Stimulated activated CD4-positive, alpha-beta T cell treated with anti-CD3 and anti-CD28 coated beads, Interleukin-2, amount 100 ng/mL, for 48 hours (primary cell): Measurements from ENCODE around the gene PNPLA6.

Experiments
- DNase-seq, 2 donors: peaks; one replicate each; pipeline ENCODE4 v3.0.0-alpha.2; 2020

PNPLA6 gene

GRCh38 chr19:7535047-7535997, at the start of gene PNPLA6:
TSS of gene PNPLA6 (plus strand) at chr19:7535717. CDS start at chr19:7535789, 72 bp downstream.
- DNase-seq: peak; percentile 92 to 94

- no peak for DNase-seq
Observed at GRCh38 chr19:7486923-7487322, 48.6 kb upstream of the PNPLA6 start.

- peak; percentile 91 to 93 for DNase-seq
Observed at GRCh38 chr19:7488736-7489353, 46.7 kb upstream of the PNPLA6 start, which contains the start of gene PEX11G. TSS of gene PEX11G (minus strand) at chr19:7489035. CDS start at chr19:7489010, 25 bp downstream.

DNA sequence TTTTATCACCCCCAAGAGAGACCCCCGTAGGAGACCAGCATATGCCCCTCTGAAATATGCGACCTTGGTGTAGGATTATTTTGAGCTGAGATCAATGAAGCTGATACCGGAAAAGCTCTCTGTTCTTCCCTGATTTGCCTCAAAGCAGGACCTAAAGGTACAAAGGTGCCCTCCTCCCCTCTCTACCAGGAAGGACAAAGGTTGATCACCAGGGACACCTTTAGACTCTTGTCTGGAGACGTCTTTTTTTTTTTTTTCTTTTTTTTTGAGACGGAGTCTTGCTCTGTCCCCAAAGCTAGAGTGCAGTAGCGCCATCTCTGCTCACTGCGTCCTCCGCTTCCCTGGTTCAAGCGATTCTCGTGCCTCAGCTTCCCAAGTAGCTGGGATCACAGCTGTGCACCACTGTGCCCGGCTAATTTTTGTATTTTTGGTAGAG, 45.9 kb upstream of the PNPLA6 start:
- no peak for DNase-seq

DNA sequence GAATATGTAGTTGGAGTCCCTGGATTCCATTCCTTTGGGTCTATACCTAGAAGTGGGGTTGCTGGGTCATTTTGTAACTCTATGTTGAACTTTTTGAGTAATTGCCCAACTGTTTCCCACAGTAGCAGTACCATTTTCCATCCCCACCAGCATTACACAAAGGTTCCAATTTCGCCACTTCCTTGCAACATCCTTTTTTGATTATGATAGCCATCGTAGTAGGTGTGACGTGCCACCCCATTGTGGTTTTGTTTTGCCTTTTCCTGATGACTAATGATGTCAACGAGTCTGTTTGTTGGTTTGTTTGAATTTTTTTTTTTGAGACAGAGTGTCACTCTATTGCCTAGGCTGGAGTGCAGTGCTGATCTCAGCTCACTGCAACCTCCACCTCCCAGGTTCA, 43.4 kb upstream of the PNPLA6 start:
- DNase-seq: peak; percentile 40 to 52

- no peak for DNase-seq
Observed at GRCh38 chr19:7492558-7492957, 43.0 kb upstream of the PNPLA6 start.

DNA sequence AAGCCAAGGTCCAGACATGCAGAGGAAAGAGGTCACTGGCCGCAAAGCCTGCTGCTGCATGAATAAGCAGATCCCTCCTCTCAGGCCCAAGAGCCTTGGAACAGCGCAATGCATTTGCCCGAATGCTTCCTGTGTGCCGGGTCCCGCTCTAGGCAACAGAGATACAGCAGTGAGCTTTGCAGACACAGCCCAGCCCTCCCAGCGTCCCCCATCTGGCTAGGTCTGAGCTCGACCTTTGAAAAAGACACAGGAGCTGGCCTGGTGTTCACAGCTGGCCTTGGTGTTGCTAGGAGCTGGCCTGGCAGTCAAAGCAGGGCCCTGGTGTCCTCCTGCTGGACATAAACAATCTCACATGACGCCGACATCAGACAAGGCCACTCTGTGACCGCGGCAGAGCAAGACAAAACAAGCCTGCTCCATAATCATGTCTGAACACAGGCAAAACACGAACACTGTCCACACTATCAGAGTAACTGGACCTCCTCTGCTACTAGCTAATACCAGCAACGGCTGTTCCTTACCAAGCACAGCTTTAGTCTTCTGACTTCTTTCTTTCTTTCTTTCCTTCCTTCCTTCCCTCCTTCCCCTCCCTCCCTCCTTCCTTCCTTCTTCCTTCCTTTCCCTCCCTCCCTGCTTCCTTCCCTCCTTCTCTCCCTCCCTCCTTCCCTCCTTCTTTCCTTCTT, 41.0 kb upstream of the PNPLA6 start:
- no peak for DNase-seq

DNA sequence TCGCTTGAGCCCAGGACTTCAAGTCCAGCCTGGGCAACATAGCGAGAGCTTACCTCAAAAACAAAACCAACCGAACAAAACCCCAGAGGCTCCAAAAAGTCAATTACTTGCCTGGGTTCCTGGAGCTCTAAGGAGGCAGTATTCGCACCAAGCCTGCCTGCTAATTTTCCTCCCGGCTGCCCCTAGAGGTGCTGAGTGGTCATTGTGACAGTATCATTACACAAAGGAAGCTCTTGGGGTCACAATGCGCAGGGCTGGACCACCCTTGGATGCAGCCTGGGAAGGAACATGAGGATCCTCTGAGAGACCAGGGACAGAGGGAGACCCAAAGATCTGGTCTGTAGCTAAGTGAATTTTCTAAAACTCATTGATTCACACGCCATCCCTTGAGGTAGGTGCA, 38.2 kb upstream of the PNPLA6 start:
- DNase-seq: no peak

DNA sequence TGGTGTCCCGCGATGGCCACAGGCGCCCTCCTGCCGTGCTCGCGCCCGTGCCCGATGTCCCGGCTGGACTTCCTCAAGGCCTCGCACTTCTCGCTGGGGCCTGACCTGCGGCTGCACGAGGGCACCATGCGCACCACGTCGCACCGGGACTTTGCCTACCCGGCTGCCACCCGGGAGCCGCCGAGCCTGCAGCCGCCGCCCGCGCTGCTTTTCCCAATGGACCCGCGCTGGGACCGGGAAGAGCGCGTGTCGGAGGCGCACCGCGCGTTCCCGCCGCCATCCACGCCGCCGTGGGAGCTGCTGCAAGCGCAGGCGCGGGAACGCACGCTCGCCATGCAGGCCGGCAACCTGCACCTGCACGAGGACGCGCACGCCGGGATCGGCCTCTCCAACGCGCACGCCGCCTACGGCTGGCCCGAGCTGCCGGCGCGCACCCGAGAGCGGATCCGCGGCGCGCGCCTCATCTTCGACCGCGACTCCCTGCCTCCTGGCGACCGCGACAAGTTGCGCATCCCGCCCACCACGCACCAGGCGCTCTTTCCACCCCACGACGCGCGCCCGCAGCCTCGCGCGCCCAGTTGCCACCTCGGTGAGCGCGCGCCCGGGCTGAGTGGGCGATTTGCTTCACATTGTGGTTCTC, 34.6 kb upstream of the PNPLA6 start:
- peak; percentile 45 to 59 for DNase-seq

GRCh38 chr19:7502552-7502951, 33.0 kb upstream of the PNPLA6 start:
- no peak for DNase-seq

GRCh38 chr19:7504684-7505083, 30.8 kb upstream of the PNPLA6 start:
- no peak for DNase-seq

DNA sequence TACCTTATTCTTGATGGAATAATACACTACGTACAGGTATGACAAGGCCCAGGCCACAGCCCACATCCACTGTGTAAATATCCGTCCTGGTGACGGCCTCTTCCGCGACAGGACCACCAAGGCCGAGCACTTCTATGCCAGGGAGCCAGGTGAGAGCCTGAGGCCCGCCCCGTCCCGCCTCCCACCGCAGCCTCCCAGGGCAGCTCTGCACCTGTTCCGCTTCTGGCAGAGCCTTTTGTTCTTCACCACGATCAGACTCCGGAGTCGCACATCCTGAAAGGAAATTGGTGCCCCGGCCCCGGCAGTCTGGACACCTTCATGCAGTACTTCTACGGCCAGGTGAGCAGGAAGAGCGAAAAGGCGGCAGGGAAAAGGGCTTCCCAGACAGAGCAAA, 30.2 kb upstream of the PNPLA6 start:
- no peak for DNase-seq

DNA sequence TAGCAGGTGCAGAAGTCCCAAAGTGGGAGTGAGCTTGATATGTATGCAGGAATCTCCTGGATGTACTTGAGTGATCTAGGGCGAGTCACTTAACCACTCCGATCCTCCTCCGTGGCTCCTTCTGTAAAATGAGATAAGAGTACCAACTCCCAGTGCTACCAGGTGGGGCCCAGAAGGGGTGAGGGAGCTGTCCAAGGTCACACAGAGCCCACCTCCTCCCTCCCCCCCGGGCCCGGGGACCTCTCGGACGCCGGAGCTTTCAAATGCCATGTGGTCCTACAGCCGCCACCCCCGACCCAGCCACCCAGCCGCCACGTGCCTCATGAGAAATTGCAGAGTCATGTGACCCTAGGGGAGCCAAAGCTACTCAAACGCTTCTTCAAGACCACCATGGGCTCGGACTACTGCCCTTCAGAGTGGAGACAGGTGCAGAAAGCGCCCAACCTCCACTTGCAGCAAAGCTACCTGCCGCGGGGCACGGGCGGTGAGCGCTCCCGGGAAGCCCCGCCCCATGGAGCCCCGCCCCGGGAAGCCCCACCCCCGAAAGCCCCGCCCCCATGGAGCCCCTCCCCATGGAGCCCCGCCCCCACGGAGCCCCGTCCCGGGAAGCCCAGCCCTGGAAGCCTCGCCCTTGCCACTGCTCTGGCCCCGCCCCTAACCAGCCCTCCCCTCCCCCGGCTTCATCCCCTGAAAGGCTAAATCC, 29.7 kb upstream of the PNPLA6 start:
- peak in 1 of 2 donors; percentile 40 for DNase-seq

GRCh38 chr19:7506385-7507328, 28.9 kb upstream of the PNPLA6 start:
- DNase-seq: peak in 1 of 2 donors; percentile 51

DNA sequence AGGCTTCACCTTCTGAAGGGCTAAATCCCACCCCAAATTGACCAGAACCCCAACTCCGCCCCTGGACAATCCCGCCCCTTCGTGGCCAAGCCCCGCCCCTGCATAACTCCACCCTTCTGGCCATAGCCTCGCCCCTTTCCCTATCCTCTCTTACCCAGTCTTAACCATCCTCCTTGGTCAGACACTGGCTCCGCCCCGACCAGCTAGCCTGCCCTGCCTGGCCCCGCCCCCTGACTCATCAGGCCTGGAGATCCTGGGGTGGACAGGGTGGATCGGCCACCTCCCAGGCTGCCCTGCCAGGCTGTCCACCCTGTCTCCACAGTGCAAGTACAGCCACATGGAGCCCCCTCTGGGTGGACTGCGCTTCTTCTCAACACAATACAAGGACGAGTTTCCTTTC, 27.6 kb upstream of the PNPLA6 start:
- DNase-seq: no peak

DNA sequence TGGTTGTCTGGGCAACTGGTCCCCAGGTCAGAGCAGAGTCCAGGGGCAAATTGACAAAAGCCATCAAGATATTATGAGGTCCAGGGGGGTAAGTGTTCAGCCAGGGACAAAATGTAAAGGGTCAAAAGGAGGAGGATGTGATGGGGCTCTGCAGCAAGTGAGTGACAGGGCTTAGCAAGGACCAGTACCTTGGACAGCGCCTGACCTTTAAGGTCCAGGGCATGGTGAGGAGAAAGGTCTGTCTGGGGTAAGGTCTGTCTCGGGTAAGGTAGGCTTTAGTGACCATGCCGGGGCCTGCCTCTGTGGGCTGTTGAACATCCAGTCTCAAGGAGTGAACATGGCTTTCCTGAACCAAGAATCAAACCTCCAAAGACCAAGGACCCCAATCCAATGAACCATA, 25.9 kb upstream of the PNPLA6 start:
- DNase-seq: no peak

- DNase-seq: no peak
Observed at GRCh38 chr19:7512400-7512851, 23.1 kb upstream of the PNPLA6 start.

DNA sequence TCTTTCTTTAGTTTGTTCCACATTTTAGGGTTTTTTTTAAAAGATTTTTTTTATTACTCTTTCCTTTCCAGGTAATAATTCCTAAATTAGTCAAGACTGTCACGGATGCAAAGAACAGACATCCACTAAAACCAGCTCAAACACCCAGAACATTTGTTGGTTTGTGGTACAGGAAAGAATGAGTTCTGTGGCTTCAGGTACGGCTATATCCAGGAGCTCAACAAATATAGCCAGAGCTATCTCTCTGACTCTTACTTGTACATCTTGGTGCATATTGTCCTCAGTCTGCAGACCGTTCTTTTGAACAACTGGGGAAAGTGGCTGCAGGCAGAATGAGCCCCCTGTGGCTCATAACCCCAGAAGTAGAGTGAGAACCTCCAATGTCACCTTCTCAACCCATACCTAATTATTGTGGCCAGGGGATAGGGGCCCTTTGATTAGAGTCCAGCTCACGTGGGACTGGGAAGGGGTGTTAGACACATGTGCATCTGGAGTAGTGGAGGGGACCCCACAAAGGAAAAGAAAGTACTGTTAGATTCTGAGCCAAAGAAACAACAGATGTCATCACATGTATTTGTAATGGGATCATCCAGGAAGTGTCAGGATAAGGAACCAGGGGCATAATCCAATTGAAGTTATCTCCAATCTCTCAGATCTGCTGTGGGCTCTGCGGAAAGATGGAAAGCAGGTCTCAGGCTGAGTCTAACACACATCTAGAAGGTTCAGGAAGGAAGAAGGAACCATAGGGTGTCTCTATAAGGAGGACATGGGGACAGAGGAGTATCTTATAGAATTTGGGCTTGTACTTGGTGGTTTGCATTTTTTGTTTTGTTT, 21.5 kb upstream of the PNPLA6 start:
- no peak for DNase-seq

GRCh38 chr19:7515110-7515644, 20.3 kb upstream of the PNPLA6 start:
- DNase-seq: no peak
